IMR-90 (cell line): ENCODE results near the gene IRAG1. TPM values are rescaled to one million over a fixed set of nuclear protein-coding genes. Genes with fewer than 3 reads are reported as not detected.
A peak's percentile ranks its signal among the peaks of the same experiment; 100 is the strongest.
"Not testable (repeated sequence)": the region's sequence is repeated elsewhere in the genome, so short reads cannot be mapped to it uniquely, and the experiment has no call there.

Source experiments
- ATAC-seq: fragments of 200-7000 bp; cut with Tn5 transposase; 2 replicates; pipeline ENCODE4 v1.9.1; 2020; ENCODE audit warnings: low read depth, mild to moderate bottlenecking, moderate library complexity
- BruUV-seq: library from RNA; stranded (reverse); fragments of 400-500 nt; replicated peaks from 2 replicates; lab custom pipeline; 2021; lab: Mats Ljungman, UMichigan
- CTCF ChIA-PET: fragments of 300-600 bp; formaldehyde crosslinking; extraction: SDS; loops from one replicate; lab custom pipeline; 2021; ENCODE audit warnings: antibody characterized with exemption; lab: Yijun Ruan, JAX
- POLR2A ChIA-PET: fragments of 300-600 bp; sonication (Branson Sonifier 250); formaldehyde crosslinking; loops from one replicate; lab custom pipeline; 2022; ENCODE audit warnings: antibody characterized with exemption; ENCODE audit not compliant: unreplicated experiment; lab: Charles Lee
- DNase-seq: peaks from one replicate; pipeline ENCODE4 v3.0.0; 2013
- H2AFZ ChIP-seq: replicated peaks from 2 replicates; pipeline ENCODE3; 2013; ENCODE audit warnings: low read length, mild to moderate bottlenecking; ENCODE audit not compliant: poor library complexity
- H2AK5ac ChIP-seq: 2 replicates; pipeline ENCODE4 v1.6.1; 2013; ENCODE audit warnings: low read depth, low read length, inconsistent platforms
- H2AK9ac ChIP-seq: replicated peaks from 2 replicates; pipeline ENCODE3; 2013; ENCODE audit warnings: mild to moderate bottlenecking, low read depth, low read length, moderate library complexity; ENCODE audit not compliant: poor library complexity
- H2BK120ac ChIP-seq: 2 replicates; pipeline ENCODE4 v1.6.1; 2013; ENCODE audit warnings: low read depth, low read length, inconsistent platforms
- H2BK15ac ChIP-seq: 3 replicates; pipeline ENCODE4 v1.6.1; 2013; ENCODE audit warnings: low read depth, low read length, inconsistent platforms
- H2BK20ac ChIP-seq: 2 replicates; pipeline ENCODE4 v1.6.1; 2013; ENCODE audit warnings: low read depth, mild to moderate bottlenecking, inconsistent platforms, low read length, moderate library complexity
- H2BK5ac ChIP-seq: 2 replicates; pipeline ENCODE4 v1.6.1; 2013; ENCODE audit warnings: mild to moderate bottlenecking, low read depth, low read length, inconsistent platforms; ENCODE audit not compliant: poor library complexity, severe bottlenecking
- H3K14ac ChIP-seq: replicated peaks from 2 replicates; pipeline ENCODE4 v1.6.1; 2013; ENCODE audit warnings: low read depth, low read length, inconsistent platforms
- H3K18ac ChIP-seq: 2 replicates; pipeline ENCODE4 v1.6.1; 2013; ENCODE audit warnings: low read depth, low read length, control low read depth
- H3K23ac ChIP-seq: 2 replicates; pipeline ENCODE4 v1.6.1; 2013; ENCODE audit warnings: low read depth, low read length, inconsistent platforms
- H3K27ac ChIP-seq: 2 replicates; pipeline ENCODE4 v1.5.1; 2013; ENCODE audit warnings: mild to moderate bottlenecking, control low read depth, low read length; ENCODE audit not compliant: insufficient read depth
- H3K27me3 ChIP-seq: 2 replicates; pipeline ENCODE4 v1.6.1; 2013; ENCODE audit warnings: low read length; ENCODE audit not compliant: control insufficient read depth, insufficient read depth
- H3K36me3 ChIP-seq: 2 replicates; pipeline ENCODE4 v1.6.1; 2013; ENCODE audit warnings: low read length, mixed read lengths; ENCODE audit not compliant: control insufficient read depth, insufficient read depth
- H3K4ac ChIP-seq: 2 replicates; pipeline ENCODE4 v1.6.1; 2013; ENCODE audit warnings: low read depth, low read length, inconsistent platforms
- H3K4me1 ChIP-seq: 2 replicates; pipeline ENCODE4 v1.6.1; 2013; ENCODE audit warnings: low read length, mixed read lengths; ENCODE audit not compliant: control insufficient read depth, insufficient read depth
- H3K4me2 ChIP-seq: 2 replicates; pipeline ENCODE4 v1.6.1; 2013; ENCODE audit warnings: low read depth, mild to moderate bottlenecking, control low read depth, low read length, moderate library complexity
- H3K4me3 ChIP-seq: 2 replicates; pipeline ENCODE4 v1.5.1; 2013; ENCODE audit warnings: low read depth, mild to moderate bottlenecking, control low read depth, low read length, moderate library complexity; ENCODE audit not compliant: insufficient read depth
- H3K56ac ChIP-seq: 2 replicates; pipeline ENCODE4 v1.6.1; 2013; ENCODE audit warnings: low read length, inconsistent platforms; ENCODE audit not compliant: insufficient read depth; ENCODE audit errors: extremely low read depth
- H3K79me1 ChIP-seq, 2 experiments: 2 replicates each; pipeline ENCODE4 v1.6.1; 2013; ENCODE audit warnings: low read length in 2 of 2, inconsistent platforms in 1 of 2, low read depth in 1 of 2
- H3K9ac ChIP-seq: 2 replicates; pipeline ENCODE4 v1.6.1; 2013; ENCODE audit warnings: low read depth, low read length, control low read depth
- H3K9me1 ChIP-seq: 2 replicates; pipeline ENCODE4 v1.6.1; 2013; ENCODE audit warnings: low read length, inconsistent platforms; ENCODE audit not compliant: insufficient read depth
- H3K9me3 ChIP-seq: 2 replicates; pipeline ENCODE4 v1.6.1; 2013; ENCODE audit warnings: low read length; ENCODE audit not compliant: control insufficient read depth, insufficient read depth
- H4K20me1 ChIP-seq: 2 replicates; pipeline ENCODE4 v1.6.1; 2013; ENCODE audit warnings: low read length, inconsistent platforms; ENCODE audit not compliant: insufficient read depth
- H4K5ac ChIP-seq: 2 replicates; pipeline ENCODE4 v1.6.1; 2013; ENCODE audit warnings: mild to moderate bottlenecking, low read depth, low read length, control low read depth
- H4K8ac ChIP-seq, 2 experiments: 2 replicates each; pipeline ENCODE4 v1.6.1; 2013; ENCODE audit warnings: low read depth in 2 of 2, low read length in 2 of 2, control low read depth in 1 of 2, inconsistent platforms in 1 of 2
- H4K91ac ChIP-seq: 2 replicates; pipeline ENCODE4 v1.6.1; 2013; ENCODE audit warnings: low read depth, low read length, inconsistent platforms; ENCODE audit not compliant: insufficient read depth
- POLR2A ChIP-seq: IDR thresholded peaks from 2 replicates; pipeline ENCODE4 v1.6.1; 2012; ENCODE audit warnings: mild to moderate bottlenecking, low read depth, low read length
- WGBS, 2 experiments: methylation state at CpG; one replicate each; pipeline versions ENCODE4 v1.1.5 to v1.1.7; 2013; ENCODE audit warnings: missing lambda C conversion rate in 2 of 2; ENCODE audit not compliant: insufficient read length in 1 of 2; ENCODE audit errors: extremely low coverage in 2 of 2; 5-methylcytosine and 5-hydroxymethylcytosine counted together
- dilution Hi-C: fragments of 300-500 bp; cut with HindIII; formaldehyde crosslinking; loops from one replicate; pipeline ENCODE4 v1.14.3; 2018; ENCODE audit warnings: low sequenced_read_pairs; ENCODE audit not compliant: unreplicated experiment
- in situ Hi-C: fragments of 300-500 bp; cut with MboI; formaldehyde crosslinking; loops from 3 replicates; pipeline ENCODE4 v1.14.3; 2019; ENCODE audit warnings: low sequenced_read_pairs, inconsistent platforms, mixed read lengths
- intact Hi-C: fragments of 100-400 bp; cut with micrococcal nuclease; formaldehyde crosslinking; loops from 2 replicates; pipeline ENCODE4 v1.10.0; 2022
- polyA plus RNA-seq, 3 experiments: library from polyadenylated mRNA; depleted of rRNA; stranded (reverse); fragments of >200 nt; gene quantifications; 2 replicates each; pipeline ENCODE4 v1.2.3, GENCODE V29; 2012; ENCODE audit warnings: low replicate concordance in 1 of 3
- total RNA-seq: library from RNA; depleted of rRNA; stranded (reverse); fragments of >200 nt; gene quantifications from 2 replicates; pipeline ENCODE4 v1.2.3, GENCODE V29; 2012

The IRAG1 gene
- total and polyA plus RNA-seq, 2 of the 4 experiments (the other 2 are of a cell fraction) = 19.4 to 25.8 TPM

DNA sequence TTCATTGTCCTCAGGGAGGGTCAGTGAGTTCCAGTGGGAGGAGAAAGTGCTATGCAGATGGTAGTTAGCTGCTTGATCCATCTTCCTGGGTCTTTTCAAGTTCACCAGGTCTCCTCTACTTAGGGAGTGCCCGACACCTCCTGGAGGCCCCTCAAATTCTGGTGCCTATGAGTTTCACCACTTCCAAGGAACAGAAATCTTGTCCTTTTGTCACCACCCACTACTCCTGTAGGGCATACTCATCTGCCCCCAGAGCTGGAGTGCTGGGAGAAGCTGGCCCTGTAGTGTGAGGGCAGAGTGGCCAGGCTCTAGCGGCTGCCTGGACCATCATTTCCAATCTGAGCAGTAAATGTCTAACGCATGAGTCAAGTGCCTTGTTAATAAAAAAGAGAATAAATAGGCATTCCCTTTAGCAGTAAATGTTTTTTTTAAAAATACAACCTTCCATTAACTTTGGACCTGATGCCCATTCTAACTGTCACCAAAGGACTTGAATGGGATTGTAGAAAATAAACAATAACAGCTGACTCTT is 12.5 kb downstream of the IRAG1 start (continued):
- TF ChIP-seq POLR2A = no peak

DNA sequence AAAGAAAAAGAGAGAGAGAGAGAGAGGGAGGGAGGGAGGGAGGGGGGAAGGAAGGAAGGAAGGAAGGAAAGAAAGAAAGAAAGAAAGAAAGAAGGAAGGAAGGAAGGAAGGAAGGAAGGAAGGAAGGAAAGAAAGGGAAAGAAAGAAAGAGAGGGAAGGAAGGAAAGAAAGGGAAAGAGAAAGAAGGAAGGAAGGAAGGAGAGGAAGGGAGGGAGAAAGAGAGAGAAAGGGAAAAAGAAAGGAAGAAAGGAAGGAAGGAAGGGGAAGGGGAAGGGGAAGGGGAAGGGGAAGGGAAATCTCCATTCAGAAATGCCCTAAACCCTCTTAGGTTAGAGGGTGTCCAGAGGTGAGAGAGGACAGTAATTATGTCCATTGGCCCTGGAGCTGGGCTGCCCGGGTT is 13.3 kb downstream of the IRAG1 start:
- H4K8ac ChIP-seq, H2BK20ac ChIP-seq, H4K20me1 ChIP-seq, H3K4me3 ChIP-seq, ATAC-seq, BruUV-seq, H3K23ac ChIP-seq, DNase-seq, H3K18ac ChIP-seq, H4K5ac ChIP-seq, H2AK9ac ChIP-seq, H2BK15ac ChIP-seq, POLR2A ChIA-PET, H3K27ac ChIP-seq, H3K4me2 ChIP-seq, H3K14ac ChIP-seq, dilution Hi-C loops, H4K91ac ChIP-seq, H3K56ac ChIP-seq, H3K9me3 ChIP-seq, H2AFZ ChIP-seq, H3K27me3 ChIP-seq, H2BK5ac ChIP-seq, in situ Hi-C loops, H3K9ac ChIP-seq, intact Hi-C loops: not testable (repeated sequence)
- Histone ChIP-seq H2BK120ac (0 out of 2 replicates have a peak overlapping the region, but pooled peaks have one; percentile 81), H2AK5ac (peak overlapping the region; percentile 64; the same call in 1 of the 2 replicates), H3K79me1 (peaks cover 41 to 76% of the 10 kb centered on the region in 2 experiments), H3K4ac (peak overlapping the region; percentile 56), H3K9me1 (peaks cover 35% of the 10 kb centered on the region), H3K36me3 (peaks cover 35% of the 10 kb centered on the region), H3K4me1 (peaks cover 17% of the 10 kb centered on the region)
- no CpG with 5 or more reads among the region's 1 CpG for WGBS, 2 experiments
- CTCF ChIA-PET = interaction anchor here (1.1 kb wide), 1 partner anchor 9 kb away, joined by 3 read pairs; no protein-coding TSS in a partner anchor
